ENCODE data around the gene SERPINI1. TPM values are rescaled to one million over a fixed set of nuclear protein-coding genes. Genes with fewer than 3 reads are reported as not detected.

Gene SERPINI1, protein sequence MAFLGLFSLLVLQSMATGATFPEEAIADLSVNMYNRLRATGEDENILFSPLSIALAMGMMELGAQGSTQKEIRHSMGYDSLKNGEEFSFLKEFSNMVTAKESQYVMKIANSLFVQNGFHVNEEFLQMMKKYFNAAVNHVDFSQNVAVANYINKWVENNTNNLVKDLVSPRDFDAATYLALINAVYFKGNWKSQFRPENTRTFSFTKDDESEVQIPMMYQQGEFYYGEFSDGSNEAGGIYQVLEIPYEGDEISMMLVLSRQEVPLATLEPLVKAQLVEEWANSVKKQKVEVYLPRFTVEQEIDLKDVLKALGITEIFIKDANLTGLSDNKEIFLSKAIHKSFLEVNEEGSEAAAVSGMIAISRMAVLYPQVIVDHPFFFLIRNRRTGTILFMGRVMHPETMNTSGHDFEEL
- total RNA-seq: 10 to 100 TPM in 1 of 2 donors, 1 to 10 TPM in 1; 6.2 to 11.0 TPM

DNA sequence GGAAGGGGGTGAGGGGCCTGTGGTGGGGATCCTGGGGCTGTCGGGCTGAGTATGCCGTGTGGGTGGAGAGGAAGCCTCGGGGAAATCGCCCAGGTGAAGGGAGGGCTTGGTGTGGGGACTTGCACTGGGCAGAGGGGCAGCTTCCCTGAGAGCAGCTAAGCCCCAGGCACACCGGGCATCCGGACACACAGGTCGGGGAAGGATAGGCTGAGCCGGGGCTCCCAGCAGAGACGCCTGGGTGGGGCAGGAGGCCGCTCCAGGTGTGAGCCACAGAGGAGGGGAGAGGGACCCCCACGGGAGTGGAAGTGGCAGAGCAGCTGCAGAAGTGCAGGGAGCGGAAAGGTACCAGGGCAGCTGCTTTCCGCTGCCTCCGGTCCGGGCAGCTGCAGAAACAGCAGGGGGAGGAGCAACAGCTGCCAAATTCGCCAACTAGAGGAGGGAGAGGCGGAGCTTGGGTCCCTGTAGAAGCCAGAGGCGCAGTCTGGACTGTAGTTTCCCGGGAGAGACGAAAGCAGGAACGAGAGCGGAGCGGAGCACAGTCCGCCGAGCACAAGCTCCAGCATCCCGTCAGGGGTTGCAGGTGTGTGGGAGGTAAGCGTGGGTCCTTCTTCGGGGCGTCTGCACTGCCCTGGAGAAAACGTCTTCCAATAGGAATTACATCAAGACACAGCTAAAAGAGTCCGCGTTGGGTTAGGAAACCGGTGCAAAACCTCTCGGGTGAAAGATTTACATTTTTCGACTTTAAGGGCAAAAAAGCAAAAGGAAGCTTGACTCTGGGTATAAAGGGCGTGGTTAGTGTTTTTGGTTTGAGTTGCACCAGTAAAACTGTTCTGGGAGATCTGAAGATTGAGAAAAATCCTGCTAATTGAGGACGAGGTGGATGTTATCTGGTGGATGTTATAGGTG, at the start of gene SERPINI1:
SERPINI1 (plus strand) TSS at position 489 of the 906 bp plus-strand sequence. CDS start 53,408 bp downstream, outside the sequence.
- Histone ChIP-seq H3K4me1 (ENCODE audit: control insufficient read depth in 1 of 2, low read depth in 2 of 2) (peaks cover 12 to 27% of the 10 kb centered on the region in 2 donors), H3K9me3 (no peaks in the 10 kb centered on the region), H3K4me3 (peak within 1 kb of the TSS; percentile 89), H3K27me3 (replicated peaks; ENCODE audit: insufficient read depth) (no peaks in the 10 kb centered on the region), H3K27ac (peak within 1 kb of the TSS; percentile 89 to 90), H3K36me3 (no peaks in the 10 kb centered on the region)
- DNase-seq (ENCODE audit: low spot score): peak; percentile 78
- ATAC-seq (ENCODE audit: insufficient number of reproducible peaks, low FRiP score, low read depth): peak; percentile 89
- no peak for TF ChIP-seq CTCF (IDR thresholded peaks at IDR 0.05)

- Histone ChIP-seq H3K9me3 (no peaks in the 10 kb centered on the region), H3K36me3 (peaks cover 5% of the 10 kb centered on the region), H3K4me1 (ENCODE audit: control insufficient read depth in 1 of 2, low read depth in 2 of 2) (no peaks in the 10 kb centered on the region), H3K4me3 (no peak overlapping the region), H3K27ac (no peak overlapping the region), H3K27me3 (replicated peaks; ENCODE audit: insufficient read depth) (no peaks in the 10 kb centered on the region)
- no peak for TF ChIP-seq CTCF (IDR thresholded peaks at IDR 0.05)
- no peak for ATAC-seq (ENCODE audit: insufficient number of reproducible peaks, low FRiP score, low read depth)
- DNase-seq (ENCODE audit: low spot score): no peak
These were observed 44.2 kb upstream of the SERPINI1 start for GRCh38 chr3:167691366-167691765.

- no peak overlapping the region for H3K27ac ChIP-seq
- H3K36me3 ChIP-seq: peaks cover 8% of the 10 kb centered on the region
- no peak for DNase-seq (ENCODE audit: low spot score)
- no peak for TF ChIP-seq CTCF (IDR thresholded peaks at IDR 0.05)
- ATAC-seq (ENCODE audit: insufficient number of reproducible peaks, low FRiP score, low read depth): no peak
- H3K4me1 ChIP-seq (ENCODE audit: control insufficient read depth in 1 of 2, low read depth in 2 of 2): no peaks in the 10 kb centered on the region
- no peaks in the 10 kb centered on the region for H3K27me3 ChIP-seq (replicated peaks; ENCODE audit: insufficient read depth)
- no peak overlapping the region for H3K4me3 ChIP-seq
- no peaks in the 10 kb centered on the region for H3K9me3 ChIP-seq
These were observed 41.4 kb upstream of the SERPINI1 start for GRCh38 chr3:167694121-167694520.

DNA sequence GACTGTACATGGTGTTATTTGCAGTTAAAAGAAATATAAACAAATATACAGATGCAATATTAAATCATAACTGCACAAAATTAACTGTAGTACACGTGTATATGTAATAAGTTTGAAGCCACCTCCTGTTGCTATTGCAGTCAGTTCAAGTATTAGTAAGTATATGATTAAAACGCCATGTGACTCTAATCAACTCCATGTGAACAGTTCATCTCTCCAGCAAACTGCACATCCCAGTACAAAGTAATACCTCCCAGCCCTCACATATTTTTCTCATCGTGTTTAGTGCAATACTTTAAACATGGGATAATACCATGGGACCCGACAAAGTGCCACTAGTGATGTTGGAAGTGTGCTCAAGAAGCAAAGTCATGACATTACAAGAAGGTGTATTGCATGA, 35.5 kb upstream of the SERPINI1 start:
- Histone ChIP-seq H3K27me3 (replicated peaks; ENCODE audit: insufficient read depth) (no peaks in the 10 kb centered on the region), H3K4me1 (ENCODE audit: control insufficient read depth in 1 of 2, low read depth in 2 of 2) (no peaks in the 10 kb centered on the region), H3K36me3 (peaks cover 4% of the 10 kb centered on the region), H3K9me3 (no peaks in the 10 kb centered on the region), H3K27ac (no peak overlapping the region), H3K4me3 (no peak overlapping the region)
- ATAC-seq (ENCODE audit: insufficient number of reproducible peaks, low FRiP score, low read depth) (no peak), DNase-seq (ENCODE audit: low spot score) (no peak)
- TF ChIP-seq CTCF (IDR thresholded peaks at IDR 0.05): no peak

- no peak overlapping the region for H3K4me3 ChIP-seq
- H3K4me1 ChIP-seq (ENCODE audit: control insufficient read depth in 1 of 2, low read depth in 2 of 2): no peaks in the 10 kb centered on the region
- no peak for ATAC-seq (ENCODE audit: insufficient number of reproducible peaks, low FRiP score, low read depth)
- H3K27ac ChIP-seq: no peak overlapping the region
- H3K9me3 ChIP-seq: no peaks in the 10 kb centered on the region
- TF ChIP-seq CTCF (IDR thresholded peaks at IDR 0.05): no peak
- no peaks in the 10 kb centered on the region for H3K27me3 ChIP-seq (replicated peaks; ENCODE audit: insufficient read depth)
- peaks cover 4% of the 10 kb centered on the region for H3K36me3 ChIP-seq
- no peak for DNase-seq (ENCODE audit: low spot score)
These were observed 34.6 kb upstream of the SERPINI1 start for GRCh38 chr3:167700926-167701325.
